GM19468 (cell line): ENCODE data around the gene AKAP5.

Experiments used
- ATAC-seq: cut with Tn5 transposase; IDR thresholded peaks from one replicate; pipeline ENCODE4 v1.9.1; 2021; ENCODE audit warnings: mild to moderate bottlenecking, moderate library complexity, moderate number of reproducible peaks; ENCODE audit not compliant: unreplicated experiment; ENCODE audit errors: extremely low read depth

AKAP5 gene

GRCh38 chr14:64522591-64523355 lies 57.5 kb downstream of the AKAP5 start:
- ATAC-seq: no peak
